T-helper 17 cell (primary cell): ENCODE measurements around the gene MTX2. TPM values are rescaled to one million over a fixed set of nuclear protein-coding genes. Genes with fewer than 3 reads are reported as not detected.
A peak's percentile ranks its signal among the peaks of the same experiment; 100 is the strongest.
"Not testable (repeated sequence)": the region's sequence is repeated elsewhere in the genome, so short reads cannot be mapped to it uniquely, and the experiment has no call there.

Experiments used
- ATAC-seq: fragments of 150-1000 bp; cut with Tn5 transposase; 2 replicates; pipeline ENCODE4 v1.10.0; 2021; ENCODE audit warnings: mild to moderate bottlenecking, moderate library complexity
- DNase-seq, 3 donors: peaks; one replicate each; pipeline versions ENCODE4 v3.0.0 to v3.0.0-alpha.2; 2020 to 2021
- H3K9me3 ChIP-seq: one replicate; pipeline ENCODE4 v1.7.0; 2013; ENCODE audit warnings: low read length, mild to moderate bottlenecking; ENCODE audit not compliant: control insufficient read depth, poor library complexity, severe bottlenecking
- H3K27ac Mint-ChIP-seq: one replicate; pipeline ENCODE4 v1.8.0; 2022; ENCODE audit warnings: mild to moderate bottlenecking, moderate library complexity, mixed read lengths
- H3K27me3 Mint-ChIP-seq: one replicate; pipeline ENCODE4 v1.8.0; 2022; ENCODE audit warnings: mixed read lengths
- H3K36me3 Mint-ChIP-seq: one replicate; pipeline ENCODE4 v1.8.0; 2022; ENCODE audit warnings: low read depth, mixed read lengths
- H3K4me1 Mint-ChIP-seq: one replicate; pipeline ENCODE4 v1.8.0; 2022; ENCODE audit warnings: mild to moderate bottlenecking, mixed read lengths
- H3K4me3 Mint-ChIP-seq: one replicate; pipeline ENCODE4 v1.8.0; 2022; ENCODE audit warnings: mild to moderate bottlenecking, moderate library complexity, mixed read lengths
- total RNA-seq, 4 donors: library from RNA in 2 of 4; stranded (reverse) in 2 of 4; gene quantifications; one replicate each; pipeline ENCODE4 v1.2.3 and lab custom pipeline; 2022 to 2026

Gene MTX2
- total RNA-seq, 2 donors from 2014 or later: 6.1 to 7.5 TPM

- no peak overlapping the region for H3K4me3 Mint-ChIP-seq
- H3K27ac Mint-ChIP-seq: no peak overlapping the region
- H3K4me1 Mint-ChIP-seq: peaks cover 4% of the 10 kb centered on the region
- H3K9me3 ChIP-seq: no peaks in the 10 kb centered on the region
- no peaks in the 10 kb centered on the region for H3K36me3 Mint-ChIP-seq
- ATAC-seq: no peak
- no peaks in the 10 kb centered on the region for H3K27me3 Mint-ChIP-seq
- no peak for DNase-seq
Measured at GRCh38 chr2:176297737-176298136, 28.5 kb downstream of the MTX2 start.

- not testable (repeated sequence) for H3K36me3 Mint-ChIP-seq, H3K27ac Mint-ChIP-seq, ATAC-seq, H3K4me1 Mint-ChIP-seq, H3K4me3 Mint-ChIP-seq, DNase-seq, H3K9me3 ChIP-seq, H3K27me3 Mint-ChIP-seq
Measured at GRCh38 chr2:176306020-176306419, 36.8 kb downstream of the MTX2 start.

DNA sequence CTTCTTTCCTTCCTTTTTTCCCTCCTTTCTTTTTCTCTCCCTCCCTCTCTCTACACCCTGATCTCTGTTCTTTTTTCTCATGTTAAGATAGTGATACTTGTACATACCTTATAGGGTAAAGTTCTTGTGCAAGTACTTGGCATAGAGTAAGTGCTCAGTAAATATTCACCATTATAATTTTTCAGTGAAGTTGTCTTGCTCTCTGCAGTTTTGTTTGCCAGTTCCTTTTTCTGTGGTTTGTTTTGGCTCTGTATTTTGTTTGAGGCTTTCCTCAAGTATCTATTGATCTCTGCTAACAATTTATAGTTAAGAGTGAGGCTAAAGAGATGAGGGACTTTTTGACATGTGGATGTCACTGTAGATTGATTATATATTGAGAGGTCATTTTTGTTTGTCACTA lies 48.0 kb downstream of the MTX2 start:
- no peaks in the 10 kb centered on the region for H3K27me3 Mint-ChIP-seq
- H3K9me3 ChIP-seq: no peaks in the 10 kb centered on the region
- H3K4me3 Mint-ChIP-seq: no peak overlapping the region
- ATAC-seq: no peak
- H3K4me1 Mint-ChIP-seq: peaks cover 13% of the 10 kb centered on the region
- H3K27ac Mint-ChIP-seq: peak overlapping the region; percentile 62
- DNase-seq: no peak
- peaks cover 7% of the 10 kb centered on the region for H3K36me3 Mint-ChIP-seq

DNA sequence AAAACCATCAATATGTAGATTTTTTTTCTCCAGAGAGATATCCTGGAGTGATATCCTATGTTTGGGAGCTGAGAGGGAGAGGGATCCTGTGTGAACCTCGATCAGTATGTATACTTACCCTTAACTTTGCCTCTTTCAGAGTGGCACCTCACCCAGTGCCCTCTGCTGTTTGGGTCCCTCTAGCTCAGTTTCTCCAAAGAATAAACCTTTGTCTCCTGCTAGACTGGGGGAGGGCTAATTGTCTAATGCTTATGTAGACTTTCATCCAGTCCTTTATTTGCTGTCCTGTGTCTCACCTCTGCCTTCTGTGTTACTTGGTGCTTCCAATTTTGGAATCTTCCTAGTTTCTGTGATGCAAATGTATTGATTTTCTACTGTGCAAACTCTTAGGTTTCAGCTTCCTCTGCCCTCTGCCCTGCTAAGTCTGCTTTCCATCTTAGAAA lies 48.4 kb downstream of the MTX2 start:
- ATAC-seq: no peak
- Mint-ChIP-seq H3K4me3 (no peak overlapping the region), H3K27me3 (no peaks in the 10 kb centered on the region), H3K36me3 (peaks cover 7% of the 10 kb centered on the region), H3K4me1 (peaks cover 13% of the 10 kb centered on the region), H3K27ac (peak overlapping the region; percentile 62)
- H3K9me3 ChIP-seq: no peaks in the 10 kb centered on the region
- no peak for DNase-seq

- ATAC-seq (no peak), DNase-seq (no peak)
- no peaks in the 10 kb centered on the region for H3K9me3 ChIP-seq
- no peaks in the 10 kb centered on the region for H3K27me3 Mint-ChIP-seq
- H3K4me1 Mint-ChIP-seq: peaks cover 10% of the 10 kb centered on the region
- H3K27ac Mint-ChIP-seq: no peak overlapping the region
- peaks cover 3% of the 10 kb centered on the region for H3K36me3 Mint-ChIP-seq
- no peak overlapping the region for H3K4me3 Mint-ChIP-seq
Measured at GRCh38 chr2:176321916-176322315, 52.7 kb downstream of the MTX2 start.

DNA sequence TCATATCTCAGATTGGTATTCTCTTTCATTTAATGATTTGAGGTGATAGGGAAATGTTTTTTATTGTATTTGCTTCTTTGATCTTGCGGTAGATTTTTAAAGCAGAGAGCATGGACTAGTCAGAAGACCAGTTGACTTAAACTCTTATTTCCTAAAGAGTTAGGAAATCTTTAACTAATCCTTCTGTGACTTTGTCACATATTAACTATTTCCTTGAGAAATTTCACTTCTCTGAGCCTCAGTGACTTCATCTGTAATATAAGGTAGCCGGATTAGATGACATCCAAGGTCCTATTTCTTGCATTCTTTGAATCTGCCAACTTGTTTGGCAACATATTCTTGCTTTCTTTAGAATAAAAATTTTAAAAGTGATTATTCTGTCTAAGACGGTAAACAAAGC lies 55.6 kb downstream of the MTX2 start:
- Mint-ChIP-seq H3K36me3 (peaks cover 5% of the 10 kb centered on the region), H3K27me3 (no peaks in the 10 kb centered on the region), H3K27ac (no peak overlapping the region), H3K4me3 (no peak overlapping the region), H3K4me1 (peaks cover 2% of the 10 kb centered on the region)
- no peak for ATAC-seq
- no peaks in the 10 kb centered on the region for H3K9me3 ChIP-seq
- DNase-seq: no peak

- no peak for DNase-seq
- no peak overlapping the region for H3K4me3 Mint-ChIP-seq
- no peak overlapping the region for H3K27ac Mint-ChIP-seq
- no peaks in the 10 kb centered on the region for H3K9me3 ChIP-seq
- peaks cover 5% of the 10 kb centered on the region for H3K36me3 Mint-ChIP-seq
- peaks cover 2% of the 10 kb centered on the region for H3K4me1 Mint-ChIP-seq
- ATAC-seq: no peak
- H3K27me3 Mint-ChIP-seq: no peaks in the 10 kb centered on the region
Measured at GRCh38 chr2:176325732-176326131, 56.5 kb downstream of the MTX2 start.

- H3K27me3 Mint-ChIP-seq: no peaks in the 10 kb centered on the region
- peaks cover 2% of the 10 kb centered on the region for H3K4me1 Mint-ChIP-seq
- no peak for ATAC-seq
Measured at GRCh38 chr2:176328149-176328548, 58.9 kb downstream of the MTX2 start.

DNA sequence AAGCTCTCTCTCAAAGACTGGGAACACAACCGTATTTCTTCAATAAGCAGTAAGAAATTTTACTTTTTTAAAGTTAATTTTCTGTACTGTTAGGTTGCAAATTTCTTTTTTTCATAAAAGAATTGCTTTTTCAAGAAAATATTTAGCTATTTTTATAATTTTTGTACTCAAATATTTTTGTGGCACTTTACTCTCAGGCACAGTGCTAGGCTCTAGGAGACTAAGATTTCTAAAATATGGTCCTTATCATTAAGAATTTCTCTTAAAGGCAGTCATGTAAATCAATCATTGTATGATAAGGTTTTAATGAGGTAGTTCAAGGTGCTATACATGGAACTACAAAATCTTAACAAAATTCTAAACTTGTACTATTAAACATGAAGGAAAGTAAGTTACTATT lies 61.4 kb downstream of the MTX2 start:
- Mint-ChIP-seq H3K4me1 (no peaks in the 10 kb centered on the region), H3K36me3 (peaks cover 2% of the 10 kb centered on the region), H3K4me3 (no peak overlapping the region), H3K27me3 (no peaks in the 10 kb centered on the region), H3K27ac (no peak overlapping the region)
- H3K9me3 ChIP-seq: no peaks in the 10 kb centered on the region
- no peak for ATAC-seq
- DNase-seq: no peak

More at GRCh38 chr2:176328149-176328548, 58.9 kb downstream of the MTX2 start:
- no peak overlapping the region for H3K27ac Mint-ChIP-seq
- DNase-seq: no peak
- no peak overlapping the region for H3K4me3 Mint-ChIP-seq
- H3K9me3 ChIP-seq: no peaks in the 10 kb centered on the region
- peaks cover 2% of the 10 kb centered on the region for H3K36me3 Mint-ChIP-seq

DNA sequence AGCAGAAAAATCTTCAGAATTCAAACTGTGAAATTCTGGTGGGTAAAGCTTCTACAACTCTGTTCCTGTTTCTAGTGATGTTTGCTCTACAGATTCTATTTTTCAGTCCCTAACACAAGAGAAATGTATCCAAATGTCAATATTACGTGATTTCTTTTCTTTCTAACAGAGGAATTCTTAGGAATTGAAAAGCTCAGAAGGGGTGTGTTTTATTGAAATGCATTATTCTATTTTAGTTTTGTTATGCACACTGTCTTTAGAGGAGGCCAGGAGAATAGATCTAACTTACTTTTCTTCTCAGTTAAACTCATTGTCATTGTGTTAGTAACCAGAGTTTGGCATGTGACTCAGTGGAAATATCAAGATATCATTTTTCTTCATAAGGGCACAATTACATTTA lies 62.4 kb downstream of the MTX2 start:
- no peak overlapping the region for H3K4me3 Mint-ChIP-seq
- H3K9me3 ChIP-seq: no peaks in the 10 kb centered on the region
- ATAC-seq: no peak
- no peak for DNase-seq
- no peaks in the 10 kb centered on the region for H3K4me1 Mint-ChIP-seq
- no peak overlapping the region for H3K27ac Mint-ChIP-seq
- no peaks in the 10 kb centered on the region for H3K27me3 Mint-ChIP-seq
- peaks cover 2% of the 10 kb centered on the region for H3K36me3 Mint-ChIP-seq

GRCh38 chr2:176334729-176335128 lies 65.5 kb downstream of the MTX2 start:
- ATAC-seq (no peak), DNase-seq (no peak)
- no peak overlapping the region for H3K4me3 Mint-ChIP-seq
- no peak overlapping the region for H3K27ac Mint-ChIP-seq
- H3K27me3 Mint-ChIP-seq: no peaks in the 10 kb centered on the region
- no peaks in the 10 kb centered on the region for H3K9me3 ChIP-seq
- H3K36me3 Mint-ChIP-seq: peaks cover 5% of the 10 kb centered on the region
- no peaks in the 10 kb centered on the region for H3K4me1 Mint-ChIP-seq

- Mint-ChIP-seq H3K36me3 (peaks cover 4% of the 10 kb centered on the region), H3K4me3 (no peak overlapping the region), H3K27me3 (no peaks in the 10 kb centered on the region), H3K27ac (no peak overlapping the region), H3K4me1 (no peaks in the 10 kb centered on the region)
- DNase-seq: no peak
- no peak for ATAC-seq
- H3K9me3 ChIP-seq: no peaks in the 10 kb centered on the region
Measured at GRCh38 chr2:176338395-176338794, 69.2 kb downstream of the MTX2 start.

GRCh38 chr2:176339208-176339607 lies 70.0 kb downstream of the MTX2 start:
- DNase-seq: no peak
- H3K27me3 Mint-ChIP-seq: no peaks in the 10 kb centered on the region
- no peak for ATAC-seq

GRCh38 chr2:176356251-176356650 lies 87.0 kb downstream of the MTX2 start:
- Mint-ChIP-seq H3K27me3 (no peaks in the 10 kb centered on the region), H3K4me3 (no peak overlapping the region), H3K27ac (no peak overlapping the region), H3K4me1 (peaks cover 7% of the 10 kb centered on the region), H3K36me3 (no peaks in the 10 kb centered on the region)
- no peaks in the 10 kb centered on the region for H3K9me3 ChIP-seq
- DNase-seq (no peak), ATAC-seq (no peak)

More at GRCh38 chr2:176339208-176339607, 70.0 kb downstream of the MTX2 start:
- Mint-ChIP-seq H3K27ac (no peak overlapping the region), H3K36me3 (peaks cover 4% of the 10 kb centered on the region), H3K4me3 (no peak overlapping the region), H3K4me1 (no peaks in the 10 kb centered on the region)
- H3K9me3 ChIP-seq: no peaks in the 10 kb centered on the region
